Chondrocyte (in vitro differentiated cells): ENCODE results near the gene PRTN3. TPM values are rescaled to one million over a fixed set of nuclear protein-coding genes. Genes with fewer than 3 reads are reported as not detected.

Experiments
- DNase-seq: peaks from one replicate; pipeline ENCODE4 v3.0.0; 2021; ENCODE audit warnings: mixed read lengths, low spot score
- H3K27ac Mint-ChIP-seq: one replicate; pipeline ENCODE4 v1.8.0; 2021; ENCODE audit warnings: mild to moderate bottlenecking, moderate library complexity, mixed read lengths; ENCODE audit not compliant: unreplicated experiment
- H3K27me3 Mint-ChIP-seq: 2 replicates; pipeline ENCODE4 v1.8.0; 2021; ENCODE audit warnings: low read depth, mixed read lengths
- H3K36me3 Mint-ChIP-seq: 2 replicates; pipeline ENCODE4 v1.8.0; 2021; ENCODE audit warnings: low read depth, mixed read lengths
- H3K4me1 Mint-ChIP-seq: 2 replicates; pipeline ENCODE4 v1.8.0; 2021; ENCODE audit warnings: low read depth, mild to moderate bottlenecking, mixed read lengths
- H3K4me3 Mint-ChIP-seq: one replicate; pipeline ENCODE4 v1.8.0; 2021; ENCODE audit warnings: mild to moderate bottlenecking, moderate library complexity, mixed read lengths; ENCODE audit not compliant: unreplicated experiment
- H3K9me3 Mint-ChIP-seq: 2 replicates; pipeline ENCODE4 v1.8.0; 2021; ENCODE audit warnings: low read depth, mixed read lengths
- total RNA-seq: library from RNA; stranded (reverse); gene quantifications from 3 replicates; pipeline ENCODE4 v1.2.1, GENCODE V29; 2021
- TF ChIP-seq, protein P1 (sequence below): fragments of 200-600 bp; sonication (generic); IDR thresholded peaks from 2 replicates; pipeline ENCODE4 v1.5.0; 2021; ENCODE audit warnings: antibody characterized with exemption, mild to moderate bottlenecking, moderate library complexity

The PRTN3 gene
- total RNA-seq, 1 donor from 2014 or later = not detected

DNA sequence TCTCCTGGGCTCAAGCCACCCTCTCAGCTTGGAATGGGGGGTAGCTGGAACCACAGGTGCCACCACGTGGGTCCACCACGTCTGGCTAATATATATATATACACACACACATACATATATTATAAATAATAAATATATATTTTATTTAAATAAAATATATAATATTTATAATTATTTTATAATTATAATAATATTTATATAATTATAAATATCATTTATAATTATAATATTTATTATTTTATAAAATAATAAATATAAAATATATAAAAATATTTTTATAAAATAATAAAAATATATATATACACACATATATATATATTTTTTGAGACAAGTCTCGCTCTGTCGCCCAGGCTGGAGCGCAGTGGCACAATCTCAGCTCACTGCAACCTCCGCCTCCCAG, 13.8 kb downstream of the PRTN3 start:
- no peaks in the 10 kb centered on the region for H3K27me3 Mint-ChIP-seq
- DNase-seq = no peak
- no peaks in the 10 kb centered on the region for H3K36me3 Mint-ChIP-seq
- H3K9me3 Mint-ChIP-seq = no peaks in the 10 kb centered on the region
- H3K4me1 Mint-ChIP-seq = peaks cover 8% of the 10 kb centered on the region
- TF ChIP-seq, protein P1, sequence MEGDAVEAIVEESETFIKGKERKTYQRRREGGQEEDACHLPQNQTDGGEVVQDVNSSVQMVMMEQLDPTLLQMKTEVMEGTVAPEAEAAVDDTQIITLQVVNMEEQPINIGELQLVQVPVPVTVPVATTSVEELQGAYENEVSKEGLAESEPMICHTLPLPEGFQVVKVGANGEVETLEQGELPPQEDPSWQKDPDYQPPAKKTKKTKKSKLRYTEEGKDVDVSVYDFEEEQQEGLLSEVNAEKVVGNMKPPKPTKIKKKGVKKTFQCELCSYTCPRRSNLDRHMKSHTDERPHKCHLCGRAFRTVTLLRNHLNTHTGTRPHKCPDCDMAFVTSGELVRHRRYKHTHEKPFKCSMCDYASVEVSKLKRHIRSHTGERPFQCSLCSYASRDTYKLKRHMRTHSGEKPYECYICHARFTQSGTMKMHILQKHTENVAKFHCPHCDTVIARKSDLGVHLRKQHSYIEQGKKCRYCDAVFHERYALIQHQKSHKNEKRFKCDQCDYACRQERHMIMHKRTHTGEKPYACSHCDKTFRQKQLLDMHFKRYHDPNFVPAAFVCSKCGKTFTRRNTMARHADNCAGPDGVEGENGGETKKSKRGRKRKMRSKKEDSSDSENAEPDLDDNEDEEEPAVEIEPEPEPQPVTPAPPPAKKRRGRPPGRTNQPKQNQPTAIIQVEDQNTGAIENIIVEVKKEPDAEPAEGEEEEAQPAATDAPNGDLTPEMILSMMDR = no peak
- H3K27ac Mint-ChIP-seq = no peak overlapping the region
- H3K4me3 Mint-ChIP-seq = no peak overlapping the region

DNA sequence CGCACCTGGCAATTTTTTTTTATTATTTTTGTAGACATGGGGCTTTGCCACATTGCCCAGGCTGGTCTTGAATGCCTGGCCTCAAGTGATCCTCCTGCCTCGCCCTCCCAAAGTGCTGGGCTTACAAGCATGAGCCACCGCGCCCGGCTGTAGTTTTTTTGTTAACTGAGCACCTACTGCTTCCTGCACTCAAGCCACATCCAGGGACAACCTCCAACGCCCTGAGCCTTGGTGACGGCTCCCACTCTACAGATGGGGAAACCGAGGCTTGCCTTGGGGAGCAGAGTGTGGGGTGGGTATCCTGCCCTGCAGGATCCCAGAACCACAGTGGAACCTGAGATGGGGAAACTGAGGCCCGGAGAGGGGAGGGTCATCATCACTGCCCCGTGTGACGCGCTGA, 14.3 kb downstream of the PRTN3 start:
- no peaks in the 10 kb centered on the region for H3K36me3 Mint-ChIP-seq
- TF ChIP-seq, protein P1 = no peak
- no peak overlapping the region for H3K27ac Mint-ChIP-seq
- no peak overlapping the region for H3K4me3 Mint-ChIP-seq
- H3K27me3 Mint-ChIP-seq = no peaks in the 10 kb centered on the region
- H3K4me1 Mint-ChIP-seq = peaks cover 12% of the 10 kb centered on the region
- DNase-seq = no peak
- H3K9me3 Mint-ChIP-seq = no peaks in the 10 kb centered on the region

DNA sequence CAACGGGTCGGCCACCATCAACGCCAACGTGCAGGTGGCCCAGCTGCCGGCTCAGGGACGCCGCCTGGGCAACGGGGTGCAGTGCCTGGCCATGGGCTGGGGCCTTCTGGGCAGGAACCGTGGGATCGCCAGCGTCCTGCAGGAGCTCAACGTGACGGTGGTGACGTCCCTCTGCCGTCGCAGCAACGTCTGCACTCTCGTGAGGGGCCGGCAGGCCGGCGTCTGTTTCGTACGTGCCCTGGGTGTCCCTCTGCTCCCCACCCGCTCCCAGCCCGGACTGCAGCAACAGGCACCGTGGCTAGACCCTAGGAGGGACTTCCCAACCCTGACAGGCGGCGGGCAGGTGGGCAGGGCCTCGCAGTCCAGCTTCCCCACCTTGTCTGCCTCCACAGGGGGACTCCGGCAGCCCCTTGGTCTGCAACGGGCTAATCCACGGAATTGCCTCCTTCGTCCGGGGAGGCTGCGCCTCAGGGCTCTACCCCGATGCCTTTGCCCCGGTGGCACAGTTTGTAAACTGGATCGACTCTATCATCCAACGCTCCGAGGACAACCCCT, 14.8 kb downstream of the PRTN3 start:
- H3K9me3 Mint-ChIP-seq = no peaks in the 10 kb centered on the region
- H3K36me3 Mint-ChIP-seq = no peaks in the 10 kb centered on the region
- H3K27me3 Mint-ChIP-seq = no peaks in the 10 kb centered on the region
- TF ChIP-seq, protein P1 = no peak
- H3K4me3 Mint-ChIP-seq = no peak overlapping the region
- peak; percentile 95 for DNase-seq
- H3K27ac Mint-ChIP-seq = no peak overlapping the region
- peaks cover 7% of the 10 kb centered on the region for H3K4me1 Mint-ChIP-seq

DNA sequence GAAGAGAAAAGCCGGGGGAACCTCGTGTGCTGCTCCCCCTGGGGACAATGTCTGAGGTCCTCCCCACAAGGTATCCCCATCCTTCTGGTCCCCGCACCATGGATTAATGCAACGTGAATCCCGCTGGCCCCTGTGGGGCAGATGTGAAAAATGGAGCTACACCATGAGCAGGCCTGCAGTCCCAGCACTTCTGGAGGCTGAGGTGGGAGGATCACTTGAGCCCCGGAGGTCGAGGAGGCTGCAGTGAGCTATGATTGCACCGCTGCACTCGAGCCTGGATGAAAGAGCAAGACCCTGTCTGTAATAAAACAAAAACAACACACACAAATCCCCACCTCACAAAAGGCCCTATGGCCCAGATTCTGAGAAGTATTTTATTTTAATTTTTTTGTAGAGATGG, 17.5 kb downstream of the PRTN3 start:
- Mint-ChIP-seq H3K4me3 (no peak overlapping the region), H3K27me3 (no peaks in the 10 kb centered on the region), H3K9me3 (no peaks in the 10 kb centered on the region), H3K36me3 (no peaks in the 10 kb centered on the region), H3K27ac (no peak overlapping the region), H3K4me1 (peaks cover 8% of the 10 kb centered on the region)
- DNase-seq = no peak
- TF ChIP-seq, protein P1 = no peak

DNA sequence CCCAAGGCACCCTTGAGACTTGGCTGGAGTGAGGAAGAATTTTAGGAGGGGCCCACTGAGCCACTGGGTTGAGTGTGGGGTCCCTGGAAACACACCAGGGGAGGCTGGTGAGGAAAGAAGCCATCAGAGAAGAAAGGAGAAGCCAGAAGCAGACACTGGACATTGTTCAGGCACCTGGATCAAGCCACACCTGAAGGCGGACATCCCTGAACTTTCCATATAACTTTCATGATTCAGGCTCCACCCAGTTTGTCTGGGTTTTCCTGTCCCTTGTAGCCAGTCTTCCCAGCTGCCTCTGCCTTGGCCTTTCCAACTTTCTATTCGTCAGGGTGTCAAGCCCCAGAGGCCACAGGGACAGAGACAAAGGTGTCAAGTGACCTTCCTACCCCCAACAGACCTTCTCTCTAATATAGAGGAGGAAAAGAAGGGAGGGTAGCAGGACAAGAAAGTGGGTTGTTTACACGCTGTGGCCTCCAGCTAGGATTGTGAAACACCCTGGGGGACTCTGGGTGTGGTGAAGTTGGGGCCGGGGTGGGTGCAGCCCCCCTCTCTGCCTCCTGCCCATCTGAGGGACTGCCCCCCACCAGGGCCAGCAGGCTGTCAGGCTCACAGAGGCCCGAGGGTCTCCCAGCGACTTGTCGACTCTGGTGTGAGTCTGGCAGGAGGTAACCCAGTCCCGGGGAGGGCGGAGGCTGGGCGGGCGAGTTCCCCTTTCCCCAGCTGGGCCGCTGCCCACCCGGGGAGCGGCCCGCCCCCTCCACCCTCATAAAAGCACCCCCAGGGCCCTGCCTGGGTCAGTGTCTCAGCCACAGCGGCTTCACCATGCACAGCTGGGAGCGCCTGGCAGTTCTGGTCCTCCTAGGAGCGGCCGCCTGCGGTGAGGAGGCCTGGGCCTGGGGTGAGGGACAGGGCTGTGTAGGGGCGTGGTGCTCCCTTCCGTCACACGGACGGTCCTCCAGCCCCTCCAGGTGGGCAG, 18.4 kb downstream of the PRTN3 start, which contains the start of gene CFD:
CFD (plus strand) TSS at position 797 of the 976 bp plus-strand sequence; CDS start at position 823, 26 bp downstream.
- Mint-ChIP-seq H3K36me3 (no peaks in the 10 kb centered on the region), H3K27me3 (no peaks in the 10 kb centered on the region), H3K4me1 (peaks cover 11% of the 10 kb centered on the region), H3K4me3 (peak within 1 kb of the TSS; percentile 33), H3K9me3 (no peaks in the 10 kb centered on the region), H3K27ac (no peak within 1 kb of the TSS)
- TF ChIP-seq, protein P1 = no peak
- DNase-seq = no peak
